GM12872 (cell line): ENCODE results near the gene PHF1.

Source experiments
- CTCF ChIP-seq: IDR thresholded peaks from 3 replicates; pipeline ENCODE4 v1.5.1; 2011; ENCODE audit warnings: low read depth, mild to moderate bottlenecking, low read length, moderate library complexity; ENCODE audit not compliant: insufficient read depth

PHF1 gene

GRCh38 chr6:33420491-33421343 is 9.9 kb downstream of the PHF1 start:
- no peak for TF ChIP-seq CTCF

GRCh38 chr6:33421344-33421643 is 10.5 kb downstream of the PHF1 start:
- TF ChIP-seq CTCF: no peak

- no peak for TF ChIP-seq CTCF
Observed at GRCh38 chr6:33423777-33424176, 13.0 kb downstream of the PHF1 start.

- TF ChIP-seq CTCF: no peak
Observed at GRCh38 chr6:33424855-33425667, 14.2 kb downstream of the PHF1 start.

- TF ChIP-seq CTCF: peak; percentile 72
Observed at GRCh38 chr6:33425668-33426577, 15.1 kb downstream of the PHF1 start.

- no peak for TF ChIP-seq CTCF
Observed at GRCh38 chr6:33426590-33427511, 16.0 kb downstream of the PHF1 start.
